ENCODE measurements around the gene LMO7.

The LMO7 gene

DNA sequence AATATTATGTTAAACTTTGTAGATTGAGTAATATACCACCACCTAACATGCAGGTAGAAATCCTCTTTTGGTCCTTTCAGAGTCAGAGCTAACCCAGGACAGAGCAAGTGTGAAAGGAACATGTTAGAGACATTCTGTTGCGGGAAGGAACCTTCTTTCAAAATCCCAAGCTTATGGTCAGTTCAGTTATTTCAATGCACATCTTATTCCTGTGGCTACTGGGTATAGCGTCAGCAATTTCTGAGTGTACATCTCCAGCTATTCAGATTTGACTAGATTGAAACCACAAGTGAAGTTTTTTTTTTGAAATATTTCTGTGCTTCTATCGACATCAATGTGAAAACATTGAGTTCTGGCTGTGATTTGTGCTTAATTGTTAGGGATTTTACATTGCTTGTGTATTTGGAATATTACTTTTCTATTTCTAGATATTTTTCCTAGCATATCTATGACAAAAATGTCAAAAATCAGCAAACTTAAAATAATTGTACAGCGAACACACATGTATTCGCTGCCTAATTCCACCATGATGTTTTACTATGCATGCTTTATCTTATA is 165.3 kb downstream of the LMO7 start:
- no peak for DNase-seq (ENCODE audit: low read depth)

DNA sequence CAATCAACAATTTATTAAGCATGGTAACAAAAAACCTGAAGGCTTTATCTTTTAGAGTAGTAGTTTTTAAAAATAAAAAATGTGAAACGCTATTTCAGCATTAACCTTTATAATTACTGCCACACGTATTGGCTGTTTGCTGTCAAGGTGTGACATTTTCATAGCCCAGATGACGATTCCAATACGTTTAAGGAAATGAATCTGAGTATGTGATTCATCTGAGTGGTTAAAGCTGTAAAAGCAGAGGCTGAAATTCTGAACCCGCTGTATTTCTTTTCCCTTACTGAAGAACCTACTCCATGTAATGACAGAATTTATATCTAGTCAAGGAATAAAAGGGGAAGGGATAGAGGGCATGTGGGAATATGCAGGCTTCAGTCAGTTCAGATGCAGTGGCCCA is 166.0 kb downstream of the LMO7 start:
- no peak for DNase-seq (ENCODE audit: low read depth)

DNA sequence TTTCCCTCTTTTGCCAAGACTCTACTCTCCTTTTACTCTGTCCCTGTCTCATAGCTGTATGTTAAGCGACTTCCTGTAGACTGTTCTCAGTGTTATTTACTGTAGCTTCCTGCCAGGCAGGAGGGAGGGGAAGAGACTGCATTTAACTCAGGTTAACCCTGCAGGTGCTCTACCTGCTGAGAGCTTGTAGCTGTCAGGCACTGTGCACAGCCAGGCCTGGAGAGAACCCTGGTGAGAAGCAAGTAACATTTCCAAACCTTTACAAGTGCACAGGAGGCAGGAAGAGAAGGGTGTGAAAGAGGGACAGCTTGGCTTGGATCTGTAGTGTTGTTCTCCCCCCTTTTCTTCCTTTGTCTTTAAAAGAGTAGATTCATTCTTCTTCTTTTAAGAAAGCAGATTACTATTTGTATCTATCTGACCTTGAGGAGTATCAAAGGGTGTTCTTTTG is 167.1 kb downstream of the LMO7 start:
- no peak for DNase-seq (ENCODE audit: low read depth)

- no peak for DNase-seq (ENCODE audit: low read depth)
Observed at GRCh38 chr13:75804054-75804453, 167.9 kb downstream of the LMO7 start.

DNA sequence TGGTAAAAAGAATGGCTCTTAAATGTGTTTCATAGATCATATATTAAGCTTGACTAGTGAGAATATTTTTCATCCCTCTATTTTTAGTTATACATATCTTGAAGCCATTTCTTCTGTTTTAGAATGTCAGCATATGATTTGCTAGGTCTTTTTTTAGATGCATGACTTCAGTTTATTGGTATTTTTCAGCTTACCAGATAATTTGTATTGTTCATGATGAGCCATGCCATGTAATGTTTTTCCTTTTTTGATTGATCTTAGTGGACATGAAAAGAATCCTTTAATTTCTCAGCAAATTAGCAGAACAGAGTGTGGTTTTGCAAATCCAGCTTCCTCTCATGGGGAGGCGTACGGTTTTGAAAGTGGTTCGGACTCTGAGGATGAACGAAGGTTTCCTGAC is 168.5 kb downstream of the LMO7 start:
- no peak for DNase-seq (ENCODE audit: low read depth)

DNA sequence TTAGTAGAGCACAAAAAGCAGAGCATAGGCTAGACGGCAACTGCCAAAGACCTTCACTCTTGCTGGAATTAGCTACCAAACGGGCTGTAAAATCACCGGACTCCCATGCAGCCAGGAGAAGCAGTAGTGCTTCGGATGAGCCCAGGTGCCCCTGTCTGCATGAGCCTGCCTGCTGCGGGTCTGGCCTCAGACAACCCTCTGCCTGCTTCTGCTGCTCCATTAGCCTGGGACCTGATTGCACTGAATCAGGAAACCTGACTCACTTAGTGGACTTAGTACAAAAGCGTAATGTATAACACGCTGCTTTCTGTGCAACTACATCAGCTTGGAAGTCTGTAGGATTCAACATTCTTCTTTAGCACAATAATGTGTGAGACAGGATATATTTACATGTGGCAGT is 170.0 kb downstream of the LMO7 start:
- no peak for DNase-seq (ENCODE audit: low read depth)

DNA sequence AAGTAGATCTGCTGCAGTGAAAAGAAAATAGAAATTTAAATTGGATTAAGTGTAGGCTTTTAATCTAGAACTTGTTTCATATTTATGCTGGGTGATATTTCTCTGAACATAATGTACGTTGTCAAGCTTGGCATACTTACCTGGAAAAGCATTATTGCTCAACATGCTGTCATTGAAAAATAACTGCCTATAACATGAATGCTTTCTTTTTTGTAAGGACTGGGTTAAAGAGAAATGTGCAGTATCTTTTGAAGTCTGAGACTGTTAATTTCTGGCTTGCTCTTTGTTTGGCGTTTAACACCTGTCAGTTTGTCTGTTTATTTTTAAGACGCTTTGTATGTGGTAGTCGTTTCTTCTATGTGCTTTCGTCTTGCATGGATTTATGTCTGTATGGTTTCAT is 175.2 kb downstream of the LMO7 start:
- DNase-seq (ENCODE audit: low read depth) = no peak

GRCh38 chr13:75811841-75812240 is 175.7 kb downstream of the LMO7 start:
- no peak for DNase-seq (ENCODE audit: low read depth)

DNA sequence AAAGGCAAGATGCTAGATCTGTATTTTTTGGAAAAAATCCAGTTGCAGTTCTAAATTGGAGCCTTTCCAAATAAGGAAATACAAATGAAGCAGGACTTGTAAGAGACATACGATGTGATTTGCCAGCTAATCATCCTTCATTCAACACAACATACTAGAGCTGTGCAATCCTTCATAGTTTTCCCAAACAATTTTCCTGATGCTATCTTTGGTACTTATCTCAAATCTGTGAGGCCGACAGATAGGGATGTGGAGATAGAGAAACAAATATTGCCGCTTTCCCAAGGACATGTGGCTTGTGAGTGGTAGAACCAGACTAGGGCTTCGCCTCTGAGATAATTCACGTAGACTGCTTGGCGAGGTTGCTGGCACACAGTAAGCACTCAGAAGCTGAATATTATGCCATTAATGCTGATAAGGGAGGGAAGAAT is 176.6 kb downstream of the LMO7 start:
- DNase-seq (ENCODE audit: low read depth) = no peak

DNA sequence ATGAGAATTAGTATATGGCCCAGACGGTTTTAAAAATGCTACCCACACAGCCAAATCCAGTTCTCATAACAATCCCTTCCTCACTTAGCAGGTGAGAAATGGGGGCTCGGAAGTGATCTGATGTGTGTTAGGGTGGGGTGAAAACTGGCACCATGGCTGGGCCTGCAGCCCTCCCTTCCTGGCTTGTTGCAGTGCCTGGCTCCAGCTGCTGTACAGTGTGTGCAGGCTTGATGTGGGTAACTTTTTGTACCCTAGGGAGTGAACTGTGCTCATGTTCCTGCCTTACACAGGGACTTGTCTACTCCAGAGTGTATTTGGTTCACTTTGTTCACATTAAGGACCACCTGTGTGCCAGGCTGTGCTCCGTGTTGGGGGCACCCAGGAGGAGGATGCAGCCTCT is 177.2 kb downstream of the LMO7 start:
- no peak for DNase-seq (ENCODE audit: low read depth)

- no peak for DNase-seq (ENCODE audit: low read depth)
Observed at GRCh38 chr13:75818179-75818967, 182.2 kb downstream of the LMO7 start.

DNA sequence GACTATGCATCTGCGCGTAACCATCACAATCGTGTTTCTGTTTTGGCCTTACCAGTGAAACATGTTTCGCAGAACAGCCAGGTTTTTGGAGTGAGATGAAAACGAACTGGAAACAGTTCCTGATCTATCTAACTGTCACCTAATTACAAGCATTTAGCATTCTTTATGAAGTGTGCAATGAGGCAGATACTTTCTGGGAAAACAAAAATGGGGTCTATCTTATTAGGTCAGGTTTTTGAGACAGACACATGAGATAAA is 182.8 kb downstream of the LMO7 start:
- no peak for DNase-seq (ENCODE audit: low read depth)

GRCh38 chr13:75825161-75825560 is 189.0 kb downstream of the LMO7 start:
- no peak for DNase-seq (ENCODE audit: low read depth)

DNA sequence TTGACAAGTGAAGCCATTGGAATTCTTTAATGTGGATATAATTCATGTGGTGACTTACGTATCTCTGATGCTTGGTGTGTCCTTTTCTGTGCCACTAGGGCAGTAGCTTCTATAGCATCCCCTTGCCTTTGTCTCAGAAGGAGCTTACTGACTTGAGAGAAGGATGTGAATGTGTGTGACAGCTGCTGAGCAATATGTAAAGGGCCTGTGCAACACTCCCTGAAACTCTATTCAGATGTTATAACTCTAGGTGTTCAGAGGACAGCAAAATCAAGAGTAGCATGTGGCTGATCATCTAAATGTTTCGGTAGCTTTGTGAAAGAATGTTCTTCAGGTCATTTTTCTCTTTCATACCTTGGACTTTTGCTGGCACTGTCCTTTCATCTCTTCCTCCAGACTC is 189.5 kb downstream of the LMO7 start:
- DNase-seq (ENCODE audit: low read depth) = no peak

GRCh38 chr13:75826391-75826790 is 190.3 kb downstream of the LMO7 start:
- no peak for DNase-seq (ENCODE audit: low read depth)

DNA sequence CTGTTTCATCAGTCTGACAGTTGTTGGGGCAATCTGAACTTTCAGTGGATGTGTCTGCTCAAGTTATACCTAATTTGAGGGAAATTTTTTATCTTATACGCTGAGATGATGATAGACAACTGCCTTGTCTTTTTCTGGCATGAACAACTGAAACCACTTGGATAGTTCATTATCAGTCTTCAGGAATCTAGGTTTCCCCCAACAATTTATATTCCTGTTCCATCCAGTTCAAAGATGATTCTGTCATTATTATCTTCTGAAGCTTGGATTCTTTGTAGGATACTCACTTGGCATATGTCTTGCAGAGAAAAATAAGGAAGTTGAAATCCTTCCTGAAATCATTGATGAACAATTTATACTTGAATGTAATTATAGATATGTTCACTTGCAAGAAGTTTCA is 193.7 kb downstream of the LMO7 start:
- no peak for DNase-seq (ENCODE audit: low read depth)

GRCh38 chr13:75830842-75831241 is 194.7 kb downstream of the LMO7 start:
- DNase-seq (ENCODE audit: low read depth) = no peak

DNA sequence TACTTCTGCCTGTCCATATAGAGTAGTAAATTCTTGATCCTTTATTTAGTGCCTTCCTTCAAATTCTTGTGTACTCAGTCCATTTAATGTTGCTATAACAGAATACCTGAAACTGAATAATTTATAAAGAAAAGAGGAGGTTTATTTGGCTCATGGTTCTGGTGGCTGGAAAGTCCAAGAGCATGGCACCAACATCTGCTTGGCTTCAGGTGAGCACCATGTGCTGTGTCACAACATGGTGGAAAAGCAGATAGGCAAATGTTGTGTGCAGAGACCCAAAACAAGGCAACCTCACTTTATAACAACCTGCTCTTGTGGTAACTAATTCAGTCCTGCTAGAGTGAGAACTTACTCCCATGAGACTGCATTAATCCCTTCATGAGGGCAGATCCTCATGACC is 195.3 kb downstream of the LMO7 start:
- DNase-seq (ENCODE audit: low read depth) = no peak

GRCh38 chr13:75832812-75833211 is 196.7 kb downstream of the LMO7 start:
- DNase-seq (ENCODE audit: low read depth) = no peak

- no peak for DNase-seq (ENCODE audit: low read depth)
Observed at GRCh38 chr13:75836441-75836840, 200.3 kb downstream of the LMO7 start.

- no peak for DNase-seq (ENCODE audit: low read depth)
Observed at GRCh38 chr13:75838366-75839005, 202.4 kb downstream of the LMO7 start.

DNA sequence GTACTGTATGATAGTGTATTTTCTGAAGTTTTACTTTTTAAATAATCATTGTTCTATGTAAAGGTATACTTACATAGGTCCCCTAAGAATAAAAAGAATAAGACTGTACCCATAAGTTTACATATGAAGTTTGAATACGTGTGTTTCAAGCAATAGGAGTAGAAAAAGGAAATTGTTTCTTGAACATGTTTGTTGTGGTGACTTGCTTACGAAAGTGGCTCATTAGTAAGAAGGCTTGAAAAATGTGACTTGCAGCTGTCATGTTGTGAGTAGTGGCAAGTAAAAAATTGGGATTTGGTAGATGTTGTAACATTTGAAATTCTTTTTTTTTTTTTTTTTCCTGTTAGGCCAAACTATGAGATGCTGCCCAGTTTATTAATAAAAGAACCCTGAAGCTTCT is 203.3 kb downstream of the LMO7 start:
- no peak for DNase-seq (ENCODE audit: low read depth)

DNA sequence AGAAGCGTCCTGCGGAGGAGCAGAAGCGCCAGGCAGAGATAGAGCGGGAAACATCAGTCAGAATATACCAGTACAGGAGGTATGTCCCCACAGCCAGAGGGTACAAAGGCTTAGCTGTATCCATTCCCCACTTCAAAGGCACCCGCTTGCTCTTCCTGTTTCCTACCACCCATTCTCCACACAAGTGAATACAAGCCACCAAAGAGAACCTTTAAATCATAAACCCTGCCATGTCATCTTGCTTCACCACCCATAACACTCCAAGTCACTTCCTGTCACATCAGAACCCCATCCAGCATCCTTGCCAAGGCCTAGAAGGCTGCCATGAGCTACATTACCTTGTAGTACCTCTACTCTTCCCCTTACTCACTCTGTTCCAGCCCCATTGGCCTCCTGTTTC is 205.8 kb downstream of the LMO7 start:
- DNase-seq (ENCODE audit: low read depth) = no peak

- DNase-seq (ENCODE audit: low read depth) = no peak
Observed at GRCh38 chr13:75843074-75843473, 206.9 kb downstream of the LMO7 start.

Measured in fibroblast of the conjunctiva (primary cell).